Activated T-cell treated with anti-CD3 and anti-CD28 coated beads, Interleukin-2, amount 50 U/mL, for 72 hours (primary cell): ENCODE data around the gene LARGE1. TPM values are rescaled to one million over a fixed set of nuclear protein-coding genes. Genes with fewer than 3 reads are reported as not detected.
A peak's percentile ranks its signal among the peaks of the same experiment; 100 is the strongest.

Experiments
- ATAC-seq, 2 donors: fragments of 150-1000 bp; cut with Tn5 transposase; replicated peaks in 1 of 2; 2 replicates each; pipeline ENCODE4 v1.10.0; 2021; ENCODE audit warnings: moderate library complexity in 2 of 2, mild to moderate bottlenecking in 1 of 2
- DNase-seq, 2 donors: peaks; one replicate each; pipeline ENCODE4 v3.0.0; 2021 to 2022; ENCODE audit warnings: mixed read lengths in 1 of 2
- H3K27ac Mint-ChIP-seq: one replicate; pipeline ENCODE4 v1.8.0; 2022; ENCODE audit warnings: mild to moderate bottlenecking, moderate library complexity, mixed read lengths
- H3K27me3 Mint-ChIP-seq: one replicate; pipeline ENCODE4 v1.8.0; 2022; ENCODE audit warnings: low read depth, mixed read lengths
- H3K36me3 Mint-ChIP-seq, 2 donors: one replicate each; pipeline ENCODE4 v1.8.0; 2022; ENCODE audit warnings: mixed read lengths in 2 of 2, mild to moderate bottlenecking in 1 of 2; ENCODE audit not compliant: insufficient read depth in 2 of 2
- H3K4me1 Mint-ChIP-seq: one replicate; pipeline ENCODE4 v1.8.0; 2022; ENCODE audit warnings: low read depth, mixed read lengths
- H3K4me3 Mint-ChIP-seq, 2 donors: one replicate each; pipeline ENCODE4 v1.8.0; 2022; ENCODE audit warnings: mild to moderate bottlenecking in 2 of 2, mixed read lengths in 2 of 2, moderate library complexity in 2 of 2
- H3K9me3 Mint-ChIP-seq, 2 donors: one replicate each; pipeline ENCODE4 v1.8.0; 2022; ENCODE audit warnings: mixed read lengths in 2 of 2
- total RNA-seq, 2 donors: library from RNA; stranded (reverse); gene quantifications; one replicate each; pipeline ENCODE4 v1.2.3, GENCODE V29; 2022

LARGE1 gene
- total RNA-seq, 2 donors from 2014 or later: 0.82 to 3.6 TPM

- Mint-ChIP-seq H3K27ac (no peak overlapping the region), H3K4me3 (no peak overlapping the region), H3K4me1 (no peaks in the 10 kb centered on the region), H3K9me3 (peaks cover 0 to 3% of the 10 kb centered on the region in 2 donors), H3K36me3 (no peaks in the 10 kb centered on the region), H3K27me3 (peaks cover 6% of the 10 kb centered on the region)
- DNase-seq (no peak), ATAC-seq (peak in 1 of 2 donors; percentile 11)
These were observed 672.5 kb downstream of the LARGE1 start for GRCh38 chr22:33247758-33248157.

GRCh38 chr22:33242078-33242477 lies 678.2 kb downstream of the LARGE1 start:
- Mint-ChIP-seq H3K4me1 (no peaks in the 10 kb centered on the region), H3K27ac (no peak overlapping the region), H3K27me3 (peaks cover 5% of the 10 kb centered on the region), H3K36me3 (no peaks in the 10 kb centered on the region), H3K9me3 (peaks cover 0 to 2% of the 10 kb centered on the region in 2 donors), H3K4me3 (no peak overlapping the region)
- ATAC-seq (no peak), DNase-seq (no peak)

GRCh38 chr22:33240888-33241475 lies 679.3 kb downstream of the LARGE1 start:
- no peak for ATAC-seq
- peaks cover 0 to 2% of the 10 kb centered on the region in 2 donors for H3K9me3 Mint-ChIP-seq
- H3K4me1 Mint-ChIP-seq: no peaks in the 10 kb centered on the region
- H3K4me3 Mint-ChIP-seq: no peak overlapping the region
- H3K36me3 Mint-ChIP-seq: no peaks in the 10 kb centered on the region
- no peak for DNase-seq
- peaks cover 5% of the 10 kb centered on the region for H3K27me3 Mint-ChIP-seq
- no peak overlapping the region for H3K27ac Mint-ChIP-seq

GRCh38 chr22:33232071-33232470 lies 688.2 kb downstream of the LARGE1 start:
- Mint-ChIP-seq H3K27ac (peak overlapping the region; percentile 38), H3K27me3 (no peaks in the 10 kb centered on the region)
- DNase-seq: no peak

GRCh38 chr22:33227791-33228190 lies 692.5 kb downstream of the LARGE1 start:
- Mint-ChIP-seq H3K9me3 (peaks cover 13 to 19% of the 10 kb centered on the region in 2 donors), H3K27me3 (no peaks in the 10 kb centered on the region), H3K36me3 (peaks cover 8 to 13% of the 10 kb centered on the region in 2 donors), H3K4me1 (no peaks in the 10 kb centered on the region), H3K27ac (no peak overlapping the region), H3K4me3 (no peak overlapping the region)
- no peak for DNase-seq
- ATAC-seq: no peak

More at GRCh38 chr22:33232071-33232470, 688.2 kb downstream of the LARGE1 start:
- ATAC-seq: no peak
- H3K9me3 Mint-ChIP-seq: peaks cover 13 to 21% of the 10 kb centered on the region in 2 donors
- peaks cover 8 to 13% of the 10 kb centered on the region in 2 donors for H3K36me3 Mint-ChIP-seq
- no peaks in the 10 kb centered on the region for H3K4me1 Mint-ChIP-seq
- no peak overlapping the region for H3K4me3 Mint-ChIP-seq

GRCh38 chr22:33224841-33225240 lies 695.4 kb downstream of the LARGE1 start:
- DNase-seq (no peak), ATAC-seq (no peak)
- Mint-ChIP-seq H3K4me3 (no peak overlapping the region), H3K27ac (no peak overlapping the region), H3K27me3 (no peaks in the 10 kb centered on the region), H3K36me3 (peaks cover 6 to 10% of the 10 kb centered on the region in 2 donors), H3K4me1 (no peaks in the 10 kb centered on the region), H3K9me3 (peaks cover 10 to 13% of the 10 kb centered on the region in 2 donors)
